OCI-LY1 (cell line): ENCODE measurements around the gene AGFG2.
"Not testable (repeated sequence)": the region's sequence is repeated elsewhere in the genome, so short reads cannot be mapped to it uniquely, and the experiment has no call there.

ENCODE experiments used
- H2AFZ ChIP-seq: fragments of 200-600 bp; sonication (generic), shearing (Covaris generic); 2 replicates; pipeline ENCODE4 v1.6.0; 2014; ENCODE audit warnings: antibody characterized with exemption, mild to moderate bottlenecking, low read length
- H3F3A ChIP-seq: fragments of 200-600 bp; sonication (generic), shearing (Covaris generic); 2 replicates; pipeline ENCODE4 v1.6.0; 2014; ENCODE audit warnings: mild to moderate bottlenecking, antibody characterized with exemption, low read length, moderate library complexity; ENCODE audit not compliant: insufficient read depth
- H3K27ac ChIP-seq: fragments of 200-600 bp; sonication (generic); 2 replicates; pipeline ENCODE4 v1.5.1; 2014; ENCODE audit warnings: low read length, mixed run types, mild to moderate bottlenecking, low read depth; ENCODE audit not compliant: poor library complexity, severe bottlenecking
- H3K27me3 ChIP-seq: fragments of 200-600 bp; sonication (generic); 2 replicates; pipeline ENCODE4 v1.6.0; 2014; ENCODE audit warnings: antibody characterized with exemption, mild to moderate bottlenecking, low read length, moderate library complexity; ENCODE audit not compliant: insufficient read depth
- H3K36me3 ChIP-seq: fragments of 200-600 bp; sonication (generic); 2 replicates; pipeline ENCODE4 v1.6.1; 2014; ENCODE audit warnings: mild to moderate bottlenecking, antibody characterized with exemption, low read length, moderate library complexity, mixed read lengths; ENCODE audit not compliant: insufficient read depth
- H3K4me1 ChIP-seq: fragments of 200-600 bp; sonication (generic); 2 replicates; pipeline ENCODE4 v1.5.1; 2014; ENCODE audit warnings: mild to moderate bottlenecking, low read length, moderate library complexity; ENCODE audit not compliant: insufficient read depth, severe bottlenecking
- H3K4me2 ChIP-seq: fragments of 200-600 bp; sonication (generic), shearing (Covaris generic); 2 replicates; pipeline ENCODE4 v1.6.1; 2014; ENCODE audit warnings: low read length
- H3K4me3 ChIP-seq: fragments of 200-600 bp; sonication (generic); 2 replicates; pipeline ENCODE4 v1.5.1; 2014; ENCODE audit warnings: low read length, low read depth, mild to moderate bottlenecking, mixed read lengths; ENCODE audit not compliant: poor library complexity, severe bottlenecking
- H3K79me2 ChIP-seq: fragments of 200-600 bp; shearing (Covaris generic); 2 replicates; pipeline ENCODE4 v1.6.1; 2016; ENCODE audit warnings: mixed run types, low read length, mixed read lengths; ENCODE audit not compliant: insufficient read depth
- H3K9ac ChIP-seq: fragments of 200-600 bp; sonication (generic), shearing (Covaris generic); 2 replicates; pipeline ENCODE4 v1.6.1; 2014; ENCODE audit warnings: mild to moderate bottlenecking, low read length, mixed read lengths
- H3K9me2 ChIP-seq: fragments of 200-600 bp; sonication (generic), shearing (Covaris generic); 2 replicates; pipeline ENCODE4 v1.6.1; 2014; ENCODE audit warnings: low read depth, mild to moderate bottlenecking, low read length, mixed read lengths
- H3K9me3 ChIP-seq: fragments of 200-600 bp; shearing (Covaris generic); 2 replicates; pipeline ENCODE4 v1.6.1; 2014; ENCODE audit warnings: low read length, mixed read lengths
- H4K20me1 ChIP-seq: fragments of 200-600 bp; sonication (generic), shearing (Covaris generic); 2 replicates; pipeline ENCODE4 v1.6.0; 2016; ENCODE audit warnings: mild to moderate bottlenecking, low read length; ENCODE audit not compliant: insufficient read depth
- EZH2 ChIP-seq: fragments of 200-600 bp; sonication (generic), shearing (Covaris generic); IDR thresholded peaks from 2 replicates; pipeline ENCODE4 v1.8.0; 2017; ENCODE audit warnings: borderline replicate concordance, mixed run types, mild to moderate bottlenecking, antibody characterized with exemption, low read length, moderate library complexity, mixed read lengths
- TF ChIP-seq, protein P1 (sequence below): fragments of 200-600 bp; sonication (generic), shearing (Covaris generic); IDR thresholded peaks from 2 replicates; pipeline ENCODE4 v1.5.1; 2017; ENCODE audit warnings: mild to moderate bottlenecking, antibody characterized with exemption, low read length, moderate library complexity, mixed read lengths

The AGFG2 gene

DNA sequence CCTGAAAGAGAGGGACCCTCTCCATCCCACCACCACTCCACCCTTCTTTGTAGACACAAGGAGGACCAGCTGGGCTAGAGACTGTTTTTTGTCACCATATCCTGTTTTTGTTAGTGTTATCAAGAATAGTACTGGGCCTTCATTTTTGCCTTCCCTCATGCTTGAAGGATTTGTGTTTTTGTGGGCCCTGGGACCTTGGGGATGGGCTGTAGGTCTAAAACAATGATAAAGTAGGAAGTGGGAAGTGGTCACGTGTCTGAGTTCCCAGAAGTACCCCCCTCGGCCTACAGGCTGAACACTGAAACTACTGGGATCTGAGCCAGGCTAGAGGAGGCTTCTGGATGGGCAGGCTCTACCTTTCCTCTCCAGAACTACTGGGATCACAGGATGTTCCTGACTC lies 8.9 kb downstream of the AGFG2 start:
- no peaks in the 10 kb centered on the region for H3K79me2 ChIP-seq
- no peaks in the 10 kb centered on the region for H3K9me2 ChIP-seq
- TF ChIP-seq, protein P1, sequence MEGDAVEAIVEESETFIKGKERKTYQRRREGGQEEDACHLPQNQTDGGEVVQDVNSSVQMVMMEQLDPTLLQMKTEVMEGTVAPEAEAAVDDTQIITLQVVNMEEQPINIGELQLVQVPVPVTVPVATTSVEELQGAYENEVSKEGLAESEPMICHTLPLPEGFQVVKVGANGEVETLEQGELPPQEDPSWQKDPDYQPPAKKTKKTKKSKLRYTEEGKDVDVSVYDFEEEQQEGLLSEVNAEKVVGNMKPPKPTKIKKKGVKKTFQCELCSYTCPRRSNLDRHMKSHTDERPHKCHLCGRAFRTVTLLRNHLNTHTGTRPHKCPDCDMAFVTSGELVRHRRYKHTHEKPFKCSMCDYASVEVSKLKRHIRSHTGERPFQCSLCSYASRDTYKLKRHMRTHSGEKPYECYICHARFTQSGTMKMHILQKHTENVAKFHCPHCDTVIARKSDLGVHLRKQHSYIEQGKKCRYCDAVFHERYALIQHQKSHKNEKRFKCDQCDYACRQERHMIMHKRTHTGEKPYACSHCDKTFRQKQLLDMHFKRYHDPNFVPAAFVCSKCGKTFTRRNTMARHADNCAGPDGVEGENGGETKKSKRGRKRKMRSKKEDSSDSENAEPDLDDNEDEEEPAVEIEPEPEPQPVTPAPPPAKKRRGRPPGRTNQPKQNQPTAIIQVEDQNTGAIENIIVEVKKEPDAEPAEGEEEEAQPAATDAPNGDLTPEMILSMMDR, result no peak
- no peak for TF ChIP-seq EZH2
- no peaks in the 10 kb centered on the region for H3K27me3 ChIP-seq
- peaks cover 14% of the 10 kb centered on the region for H3K4me1 ChIP-seq
- H3K27ac ChIP-seq, result no peak overlapping the region
- H3K36me3 ChIP-seq, result peaks cover 3% of the 10 kb centered on the region; the same call in 1 of the 2 replicates
- H3K9ac ChIP-seq, result no peak overlapping the region
- no peaks in the 10 kb centered on the region for H3K9me3 ChIP-seq
- no peak overlapping the region for H3K4me2 ChIP-seq
- no peak overlapping the region for H3K4me3 ChIP-seq
- no peaks in the 10 kb centered on the region; the same call in 1 of the 2 replicates for H4K20me1 ChIP-seq
- H3F3A ChIP-seq, result no peaks in the 10 kb centered on the region
- no peak overlapping the region for H2AFZ ChIP-seq

- peaks cover 14% of the 10 kb centered on the region for H3K4me1 ChIP-seq
These were observed 9.4 kb downstream of the AGFG2 start for GRCh38 chr7:100548446-100548845.

DNA sequence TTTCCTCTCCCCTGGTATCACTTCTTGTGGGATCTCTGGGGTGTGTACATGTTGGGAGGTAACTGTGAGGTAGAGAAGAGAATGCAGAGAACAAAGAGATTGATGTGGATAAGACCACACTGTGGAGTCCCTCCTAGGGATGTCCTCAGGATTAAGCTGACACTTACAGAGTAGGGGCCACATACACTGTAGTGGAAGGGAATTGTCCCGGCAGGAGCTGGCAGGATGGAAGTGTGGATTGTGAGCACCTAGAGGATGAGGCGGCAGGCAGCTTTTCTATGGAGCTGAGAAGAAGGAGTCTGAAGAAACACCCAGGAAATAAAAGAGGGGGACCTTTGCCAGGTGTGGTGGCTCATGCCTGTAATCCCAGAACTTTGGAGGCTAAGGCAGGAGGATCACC lies 13.5 kb downstream of the AGFG2 start:
- no peaks in the 10 kb centered on the region for H3K79me2 ChIP-seq
- no peak overlapping the region for H3K27ac ChIP-seq
- H3K9ac ChIP-seq, result no peak overlapping the region
- no peak overlapping the region for H3K4me3 ChIP-seq
- H3K36me3 ChIP-seq, result peaks cover 8% of the 10 kb centered on the region
- H2AFZ ChIP-seq, result no peak overlapping the region
- peaks cover 14% of the 10 kb centered on the region for H3K4me1 ChIP-seq
- H3F3A ChIP-seq, result no peaks in the 10 kb centered on the region
- no peaks in the 10 kb centered on the region for H4K20me1 ChIP-seq
- H3K9me2 ChIP-seq, result no peaks in the 10 kb centered on the region
- TF ChIP-seq, protein P1, result no peak
- no peak for TF ChIP-seq EZH2
- no peaks in the 10 kb centered on the region for H3K27me3 ChIP-seq
- no peaks in the 10 kb centered on the region for H3K9me3 ChIP-seq
- no peak overlapping the region for H3K4me2 ChIP-seq

More at GRCh38 chr7:100548446-100548845, 9.4 kb downstream of the AGFG2 start:
- H3K79me2 ChIP-seq, H3K27me3 ChIP-seq, H3K36me3 ChIP-seq, H3K27ac ChIP-seq, H3K4me2 ChIP-seq, H4K20me1 ChIP-seq, H3K9me2 ChIP-seq, H2AFZ ChIP-seq, H3F3A ChIP-seq, H3K4me3 ChIP-seq, H3K9ac ChIP-seq, H3K9me3 ChIP-seq: not testable (repeated sequence)

DNA sequence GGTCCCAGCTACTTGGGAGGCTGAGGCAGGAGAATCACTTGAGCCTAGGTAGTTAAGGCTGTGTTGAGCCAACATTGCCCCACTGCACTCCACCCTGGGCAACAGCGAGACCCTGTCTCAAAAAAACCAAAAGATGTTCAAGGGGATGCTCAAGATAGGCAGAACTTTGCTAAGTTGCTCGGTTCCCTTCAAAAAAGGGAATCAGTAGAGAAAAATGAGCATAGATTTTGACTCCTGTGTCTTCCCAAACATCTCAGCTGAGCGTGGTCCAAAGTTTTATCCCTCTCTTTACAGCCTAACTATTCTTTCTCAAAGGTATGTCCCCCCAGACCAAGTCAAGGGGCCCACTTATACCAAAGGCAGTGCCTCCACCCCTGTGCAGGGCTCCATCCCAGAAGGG lies 14.0 kb downstream of the AGFG2 start:
- TF ChIP-seq EZH2, result no peak
- TF ChIP-seq, protein P1, result no peak
- no peak overlapping the region for H3K4me3 ChIP-seq
- H4K20me1 ChIP-seq, result no peaks in the 10 kb centered on the region
- H3K36me3 ChIP-seq, result peaks cover 8% of the 10 kb centered on the region
- H3K4me1 ChIP-seq, result peaks cover 11% of the 10 kb centered on the region
- no peak overlapping the region for H3K9ac ChIP-seq
- H3K4me2 ChIP-seq, result no peak overlapping the region
- H3F3A ChIP-seq, result no peaks in the 10 kb centered on the region
- H3K9me2 ChIP-seq, result no peaks in the 10 kb centered on the region
- H3K27ac ChIP-seq, result no peak overlapping the region
- H3K9me3 ChIP-seq, result no peaks in the 10 kb centered on the region
- no peaks in the 10 kb centered on the region for H3K27me3 ChIP-seq
- no peak overlapping the region for H2AFZ ChIP-seq
- no peaks in the 10 kb centered on the region for H3K79me2 ChIP-seq
